ENCODE measurements around the gene POLR3C. TPM values are rescaled to one million over a fixed set of nuclear protein-coding genes. Genes with fewer than 3 reads are reported as not detected.

POLR3C gene
- total RNA-seq, 1 experiment from 2014 or later = 48.0 TPM

- Histone ChIP-seq H3K4me1 (peaks cover 3% of the 10 kb centered on the region), H3K4me3 (ENCODE audit: low read depth, low read length) (no peak overlapping the region), H3K9me3 (no peaks in the 10 kb centered on the region), H3K27me3 (replicated peaks; ENCODE audit: control insufficient read depth, insufficient read depth, low read length) (no peaks in the 10 kb centered on the region), H3K36me3 (ENCODE audit: control insufficient read depth, insufficient read depth, low read length) (no peaks in the 10 kb centered on the region)
- Mint-ChIP-seq H3K4me1 (ENCODE audit: low read depth, unreplicated experiment) (peaks cover 7% of the 10 kb centered on the region), H3K27me3 (ENCODE audit: insufficient read depth, unreplicated experiment) (no peaks in the 10 kb centered on the region), H3K4me3 (ENCODE audit: unreplicated experiment) (peak overlapping the region; percentile 66), H3K9me3 (ENCODE audit: unreplicated experiment) (no peaks in the 10 kb centered on the region), H3K27ac (ENCODE audit: unreplicated experiment) (peak overlapping the region; percentile 84), H3K36me3 (ENCODE audit: insufficient read depth, unreplicated experiment) (no peaks in the 10 kb centered on the region)
- ChIA-PET POLR2A (interaction anchor here (1.0 to 1.1 kb wide), 4 partner anchors 33 to 160 kb away, joined by 3 to 5 read pairs (median 4); partner anchors contain the start of genes ANKRD34A, POLR3GL and RBM8A), CTCF (interaction anchor here (0.9 to 2.3 kb wide), 18 partner anchors 9 to 143 kb away, joined by 3 to 32 read pairs (median 6); partner anchors contain the start of genes ANKRD34A, ITGA10, NUDT17 and PEX11B)
- intact Hi-C loops (cut with micrococcal nuclease; ENCODE audit: unreplicated experiment) = loop anchor here (1.0 to 5.0 kb wide), 8 partner anchors 12 to 145 kb away; partner anchors contain the start of genes ITGA10 and RBM8A
- no peak for DNase-seq
- BruUV-seq (replicated peaks) = TSS peak; percentile 59
- TF ChIP-seq CTCF (IDR thresholded peaks at IDR 0.05; ENCODE audit: insufficient read depth in 1 of 2, low read depth in 1 of 2, low read length in 1 of 2, severe bottlenecking in 1 of 2, unreplicated experiment in 1 of 2) = no peak
Observed at GRCh38 chr1:145892486-145893087, 68.6 kb downstream of the POLR3C start.

GRCh38 chr1:145893306-145894055 lies 69.5 kb downstream of the POLR3C start:
- BruUV-seq (replicated peaks) = no TSS peak
- Histone ChIP-seq H3K4me3 (ENCODE audit: low read depth, low read length) (no peak overlapping the region), H3K4me1 (no peaks in the 10 kb centered on the region), H3K36me3 (ENCODE audit: control insufficient read depth, insufficient read depth, low read length) (no peaks in the 10 kb centered on the region), H3K9me3 (no peaks in the 10 kb centered on the region), H3K27me3 (replicated peaks; ENCODE audit: control insufficient read depth, insufficient read depth, low read length) (no peaks in the 10 kb centered on the region)
- CTCF ChIA-PET = interaction anchor here (1.8 to 2.2 kb wide), 3 partner anchors 34 to 84 kb away, joined by 7 to 32 read pairs (median 9); partner anchors contain the start of genes PIAS3 and RBM8A
- Mint-ChIP-seq H3K4me1 (ENCODE audit: low read depth, unreplicated experiment) (peaks cover 7% of the 10 kb centered on the region), H3K9me3 (ENCODE audit: unreplicated experiment) (no peaks in the 10 kb centered on the region), H3K36me3 (ENCODE audit: insufficient read depth, unreplicated experiment) (no peaks in the 10 kb centered on the region), H3K27me3 (ENCODE audit: insufficient read depth, unreplicated experiment) (no peaks in the 10 kb centered on the region), H3K27ac (ENCODE audit: unreplicated experiment) (no peak overlapping the region), H3K4me3 (ENCODE audit: unreplicated experiment) (no peak overlapping the region)
- intact Hi-C loops (cut with micrococcal nuclease; ENCODE audit: unreplicated experiment) = loop anchor here (2.0 to 5.0 kb wide), 3 partner anchors 34 to 144 kb away; partner anchors contain the start of gene RBM8A
- no peak for TF ChIP-seq CTCF (IDR thresholded peaks at IDR 0.05; ENCODE audit: insufficient read depth in 1 of 2, low read depth in 1 of 2, low read length in 1 of 2, severe bottlenecking in 1 of 2, unreplicated experiment in 1 of 2)
- POLR2A ChIA-PET = no interaction called here
- DNase-seq = no peak

Small RNA genes within 50 kb of the gene (microRNA-seq; reads per million reads assigned to microRNA genes)
- not detected for gene MIR6736

Other genes starting within 250 kb of the POLR3C start
- gene GPR89A, start 216.2 kb upstream of the POLR3C start, total RNA-seq (2022) = 49.9 and 50.0 TPM in 2 replicates
- 90.2 and 98.9 TPM in 2 replicates for gene PDZK1, start 116.8 kb upstream of the POLR3C start, total RNA-seq (2022)
- 0.16 and 0.20 TPM in 2 replicates for gene CD160, start 104.7 kb upstream of the POLR3C start, total RNA-seq (2022)
- gene RNF115, start 105 bp upstream of the POLR3C start, total RNA-seq (2022) = 16.6 and 17.5 TPM in 2 replicates
- 4.8 and 6.4 TPM in 2 replicates for gene NUDT17, start 21.4 kb downstream of the POLR3C start, total RNA-seq (2022)
- gene PIAS3, start 34.9 kb downstream of the POLR3C start, total RNA-seq (2022) = 20.3 and 22.0 TPM in 2 replicates
- 0.09 and 0.34 TPM in 2 replicates for gene ANKRD35, start 61.7 kb downstream of the POLR3C start, total RNA-seq (2022)
- gene ITGA10, start 85.8 kb downstream of the POLR3C start, total RNA-seq (2022) = 0.12 and 0.43 TPM in 2 replicates
- gene PEX11B, start 94.5 kb downstream of the POLR3C start, total RNA-seq (2022) = 14.5 and 16.1 TPM in 2 replicates
- 178 and 185 TPM in 2 replicates for gene RBM8A, start 103.3 kb downstream of the POLR3C start, total RNA-seq (2022)
- 0.82 and 1.1 TPM in 2 replicates for gene LIX1L, start 133.8 kb downstream of the POLR3C start, total RNA-seq (2022)
- gene ANKRD34A, start 140.4 kb downstream of the POLR3C start, total RNA-seq (2022) = 0.19 and 0.77 TPM in 2 replicates
- gene POLR3GL, start 140.5 kb downstream of the POLR3C start, total RNA-seq (2022) = 2.9 and 3.4 TPM in 2 replicates
- gene TXNIP, start 172.4 kb downstream of the POLR3C start, total RNA-seq (2022) = 27.5 and 38.6 TPM in 2 replicates
- not detected in 2 replicates for gene HJV, start 197.5 kb downstream of the POLR3C start, total RNA-seq (2022)